ENCODE data around the gene VPS26C. TPM values are rescaled to one million over a fixed set of nuclear protein-coding genes. Genes with fewer than 3 reads are reported as not detected.

Gene VPS26C
- total RNA-seq, 1 experiment from 2014 or later = 58.0 TPM

DNA sequence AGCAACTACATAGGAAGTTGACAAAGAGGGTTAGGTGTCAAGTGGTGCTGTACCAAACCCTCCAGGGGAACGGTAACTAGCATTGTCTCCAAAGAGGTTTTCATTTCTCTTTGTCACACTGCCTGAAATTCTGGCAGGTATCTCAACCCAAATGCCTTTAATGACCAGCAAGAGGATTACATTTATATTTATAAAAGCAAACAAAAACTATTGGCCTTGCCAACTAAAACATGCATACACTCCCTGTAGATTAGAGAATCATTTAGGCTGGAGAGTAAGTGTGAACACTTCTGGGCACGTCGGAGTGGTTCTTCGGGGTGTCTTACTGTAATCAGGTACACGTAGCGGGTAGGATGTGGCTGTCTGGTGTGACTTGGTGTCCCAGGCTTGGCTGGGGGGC, 84.9 kb downstream of the VPS26C start:
- H2BK15ac ChIP-seq (ENCODE audit: low read depth, low read length) = no peak overlapping the region
- no peak overlapping the region for H2BK20ac ChIP-seq (ENCODE audit: low read depth, low read length, poor library complexity, severe bottlenecking)
- H3K4me1 ChIP-seq (ENCODE audit: insufficient read depth, low read length) = no peaks in the 10 kb centered on the region
- Mint-ChIP-seq H3K4me3 (no peak overlapping the region), H3K9me3 (no peaks in the 10 kb centered on the region), H3K4me1 (no peaks in the 10 kb centered on the region), H3K36me3 (ENCODE audit: insufficient read depth in 1 of 3, low read depth in 3 of 3) (peaks cover 6 to 12% (median 10%) of the 10 kb centered on the region in 3 experiments), H3K27me3 (ENCODE audit: low read depth) (no peaks in the 10 kb centered on the region), H3K27ac (peak overlapping the region in 1 of 3 experiments; percentile 15; a peak in 1 of 7 replicates)
- no peak overlapping the region for H3K27ac ChIP-seq (ENCODE audit: insufficient read length, low read depth, low read length)
- no peak overlapping the region for H2AK5ac ChIP-seq (ENCODE audit: insufficient read length, low read length)
- H3K9me3 ChIP-seq (ENCODE audit: control insufficient read depth, low read depth, low read length) = no peaks in the 10 kb centered on the region
- H3K79me2 ChIP-seq (ENCODE audit: insufficient read depth, low read length) = no peaks in the 10 kb centered on the region
- H3K23ac ChIP-seq (ENCODE audit: insufficient read length, low read depth, low read length) = no peak overlapping the region
- H3K4me2 ChIP-seq (ENCODE audit: insufficient read depth, insufficient read length, low read length) = no peak overlapping the region
- H3K56ac ChIP-seq (ENCODE audit: insufficient read length, low read depth, low read length) = no peak overlapping the region
- no CpG with 5 or more reads among the region's 6 CpGs for WGBS (ENCODE audit: extremely low coverage, insufficient read length, low lambda C conversion rate)
- DNase-seq = no peak
- H4K20me1 ChIP-seq (ENCODE audit: control insufficient read depth, insufficient read depth, insufficient read length) = no peaks in the 10 kb centered on the region
- H2AFZ ChIP-seq (ENCODE audit: low read length) = no peak overlapping the region
- H3K27me3 ChIP-seq (ENCODE audit: insufficient read depth, low read length) = no peaks in the 10 kb centered on the region
- H3K23me2 ChIP-seq (ENCODE audit: insufficient read length, low read depth, low read length, poor library complexity, severe bottlenecking) = no peaks in the 10 kb centered on the region
- no peak overlapping the region for H3K4ac ChIP-seq (ENCODE audit: low read depth, low read length)
- TF ChIP-seq, protein P1, sequence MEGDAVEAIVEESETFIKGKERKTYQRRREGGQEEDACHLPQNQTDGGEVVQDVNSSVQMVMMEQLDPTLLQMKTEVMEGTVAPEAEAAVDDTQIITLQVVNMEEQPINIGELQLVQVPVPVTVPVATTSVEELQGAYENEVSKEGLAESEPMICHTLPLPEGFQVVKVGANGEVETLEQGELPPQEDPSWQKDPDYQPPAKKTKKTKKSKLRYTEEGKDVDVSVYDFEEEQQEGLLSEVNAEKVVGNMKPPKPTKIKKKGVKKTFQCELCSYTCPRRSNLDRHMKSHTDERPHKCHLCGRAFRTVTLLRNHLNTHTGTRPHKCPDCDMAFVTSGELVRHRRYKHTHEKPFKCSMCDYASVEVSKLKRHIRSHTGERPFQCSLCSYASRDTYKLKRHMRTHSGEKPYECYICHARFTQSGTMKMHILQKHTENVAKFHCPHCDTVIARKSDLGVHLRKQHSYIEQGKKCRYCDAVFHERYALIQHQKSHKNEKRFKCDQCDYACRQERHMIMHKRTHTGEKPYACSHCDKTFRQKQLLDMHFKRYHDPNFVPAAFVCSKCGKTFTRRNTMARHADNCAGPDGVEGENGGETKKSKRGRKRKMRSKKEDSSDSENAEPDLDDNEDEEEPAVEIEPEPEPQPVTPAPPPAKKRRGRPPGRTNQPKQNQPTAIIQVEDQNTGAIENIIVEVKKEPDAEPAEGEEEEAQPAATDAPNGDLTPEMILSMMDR (conservative IDR thresholded peaks at IDR 0.05) = no peak
- no peak overlapping the region for H4K5ac ChIP-seq (ENCODE audit: insufficient read length, low read depth, low read length)
- H4K8ac ChIP-seq (replicated peaks; ENCODE audit: insufficient read length, low read depth, low read length) = no peak overlapping the region
- H3K79me1 ChIP-seq (ENCODE audit: insufficient read depth, low read depth, low read length, poor library complexity, severe bottlenecking) = no peaks in the 10 kb centered on the region
- H2BK5ac ChIP-seq (ENCODE audit: insufficient read length, low read length) = no peak overlapping the region
- no peak overlapping the region for H3K9ac ChIP-seq (ENCODE audit: extremely low read depth, insufficient read length, low read length)
- no peak overlapping the region for H2BK12ac ChIP-seq (ENCODE audit: insufficient read length, low read depth, low read length)
- no peak overlapping the region for H3K14ac ChIP-seq (ENCODE audit: insufficient read depth, low read length)
- H3K18ac ChIP-seq (ENCODE audit: insufficient read length, low read depth, low read length) = no peak overlapping the region
- no peak overlapping the region for H3T11ph ChIP-seq (ENCODE audit: low read length)
- no peak overlapping the region for H2BK120ac ChIP-seq (ENCODE audit: low read depth, low read length, poor library complexity, severe bottlenecking)
- no peak overlapping the region for H4K91ac ChIP-seq (ENCODE audit: insufficient read length, low read depth, low read length)

All from H9 (cell line).